Myometrial cell (primary cell): ENCODE measurements around the gene BZW2. TPM values are rescaled to one million over a fixed set of nuclear protein-coding genes. Genes with fewer than 3 reads are reported as not detected.

Experiments
- total RNA-seq: library from RNA; depleted of rRNA; stranded (reverse); fragments of >200 nt; gene quantifications from 2 replicates; pipeline ENCODE4 v1.2.3, GENCODE V29; 2015

The BZW2 gene
- 98.4 and 102 TPM in 2 replicates for total RNA-seq

DNA sequence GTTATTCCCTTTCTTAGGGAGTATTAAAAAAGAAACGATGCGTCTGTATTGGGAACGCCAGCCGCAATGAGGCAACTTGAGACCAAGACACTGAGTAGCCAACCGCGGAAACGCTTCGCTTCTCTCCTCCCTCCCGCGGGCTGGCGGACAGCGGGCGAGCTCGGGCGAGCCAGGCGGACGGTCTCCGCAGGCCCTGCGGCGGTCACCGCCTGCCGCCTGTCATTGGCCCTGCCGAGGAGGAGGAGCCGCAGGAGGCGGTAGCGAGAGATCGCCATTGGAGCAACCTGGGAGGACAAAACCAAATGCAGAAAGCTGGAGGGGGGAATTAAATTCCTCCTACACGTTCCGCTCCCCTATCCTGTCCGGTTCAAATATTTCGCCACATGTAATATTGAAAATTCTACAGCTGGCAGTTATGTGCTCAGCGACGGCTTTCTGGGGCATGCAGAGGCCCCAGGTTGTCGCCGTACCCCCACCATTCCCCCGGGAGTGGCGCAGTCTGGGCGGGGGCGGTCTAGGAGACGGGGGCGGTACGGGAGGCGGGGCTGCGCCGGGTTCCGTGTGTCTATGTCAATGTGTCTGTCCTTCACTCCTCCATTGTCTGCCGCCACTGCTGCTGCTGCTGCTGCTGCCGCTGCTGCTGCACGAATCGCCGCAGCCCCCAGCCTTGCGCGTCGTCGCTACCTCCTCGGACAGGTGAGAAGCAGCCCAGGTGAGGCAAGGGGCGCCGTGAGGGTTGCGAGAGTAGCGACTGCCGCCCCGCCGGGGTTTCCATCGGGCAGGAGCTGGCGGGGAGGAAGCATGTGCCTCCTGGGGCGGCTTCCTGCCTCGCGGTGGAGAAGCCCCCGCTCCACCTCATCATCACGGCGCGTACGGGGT lies at the start of gene BZW2, which contains the start of gene ANKMY2:
Gene BZW2 (plus strand): TSS at position 589 of the 879 bp plus-strand sequence. CDS start 19,263 bp downstream, outside the sequence.
Gene ANKMY2 (minus strand): TSS at position 162 of the 879 bp plus-strand sequence. CDS start 181 bp downstream, outside the sequence.

GRCh38 chr7:16753102-16753931 lies 107.3 kb downstream of the BZW2 start, which contains the start of gene TSPAN13:
Gene TSPAN13, plus strand, starts transcription at chr7:16753755. Its CDS starts 213 bp downstream, at chr7:16753968.

Other genes starting within 250 kb of the BZW2 start
- gene CRPPA, start 224.6 kb upstream of the BZW2 start, total RNA-seq, result 0.89 and 1.2 TPM in 2 replicates
- gene SOSTDC1, start 180.4 kb upstream of the BZW2 start, total RNA-seq, result 0.29 TPM in 1 of 2 replicates, not detected in the other
- gene LRRC72, start 119.4 kb upstream of the BZW2 start, total RNA-seq, result not detected in 2 replicates
- 21.3 and 27.6 TPM in 2 replicates for gene ANKMY2, start 427 bp upstream of the BZW2 start, total RNA-seq
- gene TSPAN13, start 107.6 kb downstream of the BZW2 start, total RNA-seq, result 19.0 and 19.9 TPM in 2 replicates
- gene AGR2, start 158.8 kb downstream of the BZW2 start, total RNA-seq, result not detected in 2 replicates
- gene AGR3, start 235.8 kb downstream of the BZW2 start, total RNA-seq, result not detected in 2 replicates